ENCODE results near the gene HSPA4.
A peak's percentile ranks its signal among the peaks of the same experiment; 100 is the strongest.
"Not testable (repeated sequence)": the region's sequence is repeated elsewhere in the genome, so short reads cannot be mapped to it uniquely, and the experiment has no call there.

HSPA4 gene

GRCh38 chr5:133050521-133050920 lies 1.3 kb upstream of the HSPA4 start:
- DNase-seq (ENCODE audit: low spot score) = peak; percentile 44

- DNase-seq (ENCODE audit: low spot score) = no peak
These were observed 712 bp upstream of the HSPA4 start for GRCh38 chr5:133051061-133051541.

DNA sequence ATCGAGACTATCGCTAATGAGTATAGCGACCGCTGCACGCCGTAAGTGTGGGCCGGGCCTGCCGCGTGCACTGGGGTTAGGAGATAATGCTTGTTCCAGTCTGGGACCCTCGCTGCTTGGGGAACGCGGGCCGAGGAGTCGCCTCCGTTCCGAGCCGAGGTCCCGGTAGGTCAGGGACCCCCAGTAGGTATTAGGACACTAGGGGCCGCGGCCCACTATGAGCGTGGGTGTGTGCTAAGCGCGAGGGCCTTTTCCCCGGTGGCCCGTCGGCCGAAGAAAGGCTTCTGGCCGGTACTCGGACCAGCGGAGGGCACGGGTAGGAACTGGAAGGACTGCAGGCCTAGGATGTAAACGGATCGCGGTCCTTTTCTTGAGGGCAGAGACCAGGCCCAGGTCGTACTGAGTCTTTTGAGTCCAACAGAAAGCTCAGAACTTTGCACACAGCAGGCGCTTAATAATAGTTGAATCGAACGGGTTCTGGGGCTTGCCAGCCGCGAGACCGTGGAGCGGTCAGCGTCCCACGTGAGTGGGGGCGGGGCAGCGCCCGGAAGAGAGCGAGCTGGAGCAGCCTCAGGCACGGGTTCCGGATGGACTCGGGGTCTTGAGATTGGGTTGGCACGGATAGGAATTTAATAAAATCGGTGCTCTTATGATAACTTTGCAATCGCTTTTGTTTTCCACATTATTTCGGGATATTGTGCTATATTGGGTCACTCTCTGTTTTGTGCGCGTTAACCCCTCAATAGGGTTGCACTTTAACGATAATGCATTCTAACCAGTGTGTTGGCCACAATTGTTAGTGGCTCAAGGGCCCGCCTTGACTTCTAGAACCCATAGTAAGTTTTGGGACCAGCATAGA lies 733 bp downstream of the HSPA4 start:
- DNase-seq (ENCODE audit: low spot score) = peak; percentile 69

- no peak for DNase-seq (ENCODE audit: low spot score)
These were observed 1.6 kb downstream of the HSPA4 start for GRCh38 chr5:133053448-133053847.

- no peak for DNase-seq (ENCODE audit: low spot score)
These were observed 3.1 kb downstream of the HSPA4 start for GRCh38 chr5:133054697-133055471.

GRCh38 chr5:133056891-133057290 lies 5.1 kb downstream of the HSPA4 start:
- DNase-seq (ENCODE audit: low spot score) = no peak

DNA sequence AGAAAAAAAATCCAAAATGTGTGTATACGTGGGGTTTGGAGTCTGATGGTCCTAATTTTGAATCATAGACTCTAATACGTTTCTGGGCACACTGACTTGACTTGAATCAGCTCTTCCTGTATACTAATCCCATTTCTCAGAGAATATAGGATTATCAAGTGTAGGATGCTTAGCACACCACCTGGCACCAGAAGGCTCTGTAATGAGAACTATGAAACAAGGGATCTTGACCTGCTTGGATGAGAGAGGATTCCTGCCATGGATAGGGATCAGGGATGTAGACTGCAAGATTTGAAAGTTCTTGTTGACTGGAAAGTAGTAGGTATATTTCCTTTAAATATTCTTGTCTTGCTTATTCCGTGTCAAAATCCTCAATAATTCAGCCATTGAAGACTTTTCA lies 7.8 kb downstream of the HSPA4 start:
- no peak for DNase-seq (ENCODE audit: low spot score)

DNA sequence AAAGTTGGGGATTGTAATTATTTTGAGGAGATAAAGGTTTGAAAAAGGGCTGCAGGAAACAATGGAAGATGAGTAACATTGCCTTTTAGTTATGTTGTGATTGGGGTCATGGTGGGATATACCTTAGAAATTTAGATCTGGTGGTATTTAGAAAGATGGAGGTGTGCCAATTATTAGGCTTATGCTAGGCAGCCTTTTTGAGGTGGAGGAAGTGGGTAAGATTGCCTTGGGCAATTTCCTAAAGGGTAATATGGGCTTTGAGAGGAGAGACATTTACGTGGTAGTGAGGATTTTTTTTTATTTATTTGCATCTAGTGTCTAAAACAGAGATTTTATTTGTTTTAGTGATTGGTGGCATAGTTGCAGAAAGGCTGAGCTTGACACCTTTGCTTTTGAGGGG lies 10.5 kb downstream of the HSPA4 start:
- DNase-seq (ENCODE audit: low spot score) = no peak

DNA sequence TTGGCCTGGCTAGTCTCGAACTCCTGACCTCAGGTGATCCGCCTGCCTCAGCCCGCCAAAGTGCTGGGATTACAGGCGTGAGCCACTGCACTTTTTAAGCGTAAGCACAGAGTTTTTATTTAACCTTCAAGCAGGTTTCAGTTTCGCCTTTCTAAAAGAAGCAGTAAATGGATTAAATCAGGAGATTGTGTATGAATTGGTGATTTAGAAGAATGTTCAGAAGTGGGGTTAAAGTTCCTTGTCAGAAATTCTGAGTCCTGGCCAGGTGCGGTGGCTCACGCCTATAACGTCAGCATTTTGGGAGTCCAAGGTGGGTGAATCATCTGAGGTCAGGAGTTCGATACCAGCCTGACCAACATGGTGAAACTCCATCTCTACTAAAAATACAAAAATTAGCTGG lies 12.2 kb downstream of the HSPA4 start:
- DNase-seq (ENCODE audit: low spot score) = no peak

GRCh38 chr5:133065471-133065870 lies 13.7 kb downstream of the HSPA4 start:
- no peak for DNase-seq (ENCODE audit: low spot score)

DNA sequence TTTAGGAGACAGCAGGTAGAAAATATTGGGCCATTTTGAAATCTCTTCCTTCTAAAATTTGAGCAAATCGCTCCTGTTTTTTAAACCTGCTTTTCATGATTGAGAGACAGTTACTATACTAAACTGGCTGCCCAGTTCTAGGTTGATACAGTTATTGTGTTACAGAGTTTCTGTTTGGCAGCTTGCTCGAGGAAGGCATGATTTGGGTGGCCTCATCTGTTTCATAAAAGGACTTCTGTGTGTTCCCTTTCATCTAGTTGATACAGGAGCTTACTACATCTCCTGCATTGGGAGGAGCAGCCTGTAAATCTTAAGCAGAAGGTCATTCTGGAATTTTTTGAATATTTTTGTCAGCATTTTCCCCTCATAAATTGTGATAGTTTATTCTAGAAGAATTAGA lies 14.2 kb downstream of the HSPA4 start:
- DNase-seq (ENCODE audit: low spot score) = no peak

GRCh38 chr5:133072021-133072420 lies 20.2 kb downstream of the HSPA4 start:
- no peak for DNase-seq (ENCODE audit: low spot score)

GRCh38 chr5:133075572-133076536 lies 24.0 kb downstream of the HSPA4 start:
- DNase-seq (ENCODE audit: low spot score) = no peak

- no peak for DNase-seq (ENCODE audit: low spot score)
These were observed 27.2 kb downstream of the HSPA4 start for GRCh38 chr5:133079048-133079447.

- DNase-seq (ENCODE audit: low spot score) = no peak
These were observed 29.2 kb downstream of the HSPA4 start for GRCh38 chr5:133081036-133081435.

DNA sequence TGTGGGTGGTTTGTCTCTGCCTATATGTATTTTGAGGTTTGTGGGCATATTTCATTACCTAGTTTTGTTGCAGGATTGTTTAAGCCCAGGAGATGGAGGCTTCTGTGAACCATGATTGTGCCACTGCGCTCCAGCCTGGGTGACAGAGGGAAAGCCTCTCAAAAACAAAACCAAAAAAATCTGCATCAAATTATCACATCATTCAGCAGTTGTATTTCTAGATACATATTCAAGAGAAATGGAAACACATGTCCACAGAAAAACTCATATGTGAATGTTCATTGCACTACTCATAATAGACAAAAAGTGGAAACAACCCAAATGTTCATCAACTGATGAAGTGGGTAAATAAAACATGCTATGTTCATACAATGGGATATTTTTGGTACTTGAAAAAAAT lies 29.9 kb downstream of the HSPA4 start:
- DNase-seq (ENCODE audit: low spot score) = no peak

DNA sequence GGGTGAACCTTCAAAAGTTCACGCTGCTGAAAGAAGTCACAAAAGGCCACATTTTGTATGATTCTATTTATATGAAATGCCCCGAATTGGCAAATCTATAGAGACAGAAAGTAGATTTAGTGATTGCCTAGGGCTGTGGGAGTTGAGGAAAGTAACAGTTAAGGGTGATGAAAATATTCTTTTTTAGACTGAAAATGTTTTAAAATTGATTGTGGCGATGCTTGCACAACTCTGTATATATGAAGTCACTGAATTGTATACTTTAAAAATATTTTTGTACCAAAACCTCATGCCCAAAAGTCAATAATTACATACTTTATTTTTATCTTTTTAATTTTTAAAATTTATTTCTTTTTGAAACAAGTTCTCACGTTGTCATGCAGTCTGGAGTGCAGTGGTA lies 30.3 kb downstream of the HSPA4 start:
- DNase-seq (ENCODE audit: low spot score) = no peak

- DNase-seq (ENCODE audit: low spot score) = no peak
These were observed 32.1 kb downstream of the HSPA4 start for GRCh38 chr5:133083901-133084300.

DNA sequence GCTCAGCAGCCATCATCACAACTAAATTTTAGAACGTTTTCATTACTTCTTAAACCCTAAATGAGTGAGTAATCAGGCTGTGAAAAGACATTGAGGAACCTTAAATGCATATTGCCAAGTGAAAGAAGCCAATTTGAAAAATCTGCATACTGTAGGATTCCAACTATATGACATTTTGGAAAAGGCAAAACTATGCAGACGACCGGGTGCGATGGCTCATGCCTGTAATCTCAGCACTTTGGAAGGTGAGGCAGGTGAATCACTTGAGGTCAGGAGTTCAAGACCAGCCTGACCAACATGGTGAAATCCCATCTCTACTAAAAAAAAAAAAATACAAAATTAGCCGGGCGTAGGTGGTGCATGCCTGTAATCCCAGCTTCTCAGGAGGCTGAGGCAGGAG lies 33.4 kb downstream of the HSPA4 start:
- DNase-seq (ENCODE audit: low spot score) = not testable (repeated sequence)

DNA sequence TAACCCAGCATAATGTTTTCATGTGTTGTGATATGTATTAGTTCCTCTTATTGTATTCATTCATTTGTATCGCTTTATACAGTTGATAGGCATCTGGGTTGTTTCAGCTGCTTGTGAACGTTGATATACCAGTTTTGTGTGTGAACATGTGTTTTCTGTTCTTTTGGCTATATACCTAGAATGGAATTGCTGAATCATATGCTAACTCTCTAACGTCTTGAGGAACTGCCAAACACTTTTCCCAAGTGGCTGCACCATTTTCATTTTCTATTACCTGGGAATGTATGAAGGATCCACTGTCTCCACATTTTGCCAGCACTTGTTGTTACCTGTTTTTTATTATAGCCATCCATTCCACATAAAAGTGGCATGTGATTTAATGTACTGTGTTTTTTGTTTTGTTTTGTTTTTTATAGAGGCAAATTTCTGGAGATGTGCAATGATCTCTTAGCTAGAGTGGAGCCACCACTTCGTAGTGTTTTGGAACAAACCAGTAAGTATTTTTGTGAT lies 34.6 kb downstream of the HSPA4 start:
- DNase-seq (ENCODE audit: low spot score) = no peak

DNA sequence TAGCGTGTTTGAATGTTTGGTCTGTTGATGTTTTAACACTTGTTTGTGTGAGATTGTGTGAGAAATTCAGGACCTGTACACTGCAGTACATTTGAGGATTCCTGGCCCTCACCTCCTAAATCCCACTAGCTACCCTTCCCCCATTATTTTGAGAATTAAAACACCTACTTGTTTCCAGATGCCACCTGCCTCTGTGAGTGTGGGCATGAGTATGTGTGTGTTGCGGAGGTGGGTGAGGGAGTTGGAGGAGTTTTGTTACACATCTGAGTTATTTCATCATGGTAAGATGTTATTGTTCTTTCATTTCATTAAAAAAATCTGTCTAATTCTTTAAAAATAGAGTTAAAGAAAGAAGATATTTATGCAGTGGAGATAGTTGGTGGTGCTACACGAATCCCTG lies 36.3 kb downstream of the HSPA4 start:
- no peak for DNase-seq (ENCODE audit: low spot score)

GRCh38 chr5:133091034-133091433 lies 39.2 kb downstream of the HSPA4 start:
- no peak for DNase-seq (ENCODE audit: low spot score)

Data from iPS-NIHi11 (cell line).